Activated naive CD8-positive, alpha-beta T cell treated with anti-CD3 and anti-CD28 coated beads, Interleukin-2, amount 50 U/mL, for 16 hours (primary cell): ENCODE measurements around the gene CREG2.

Experiments
- DNase-seq: peaks from one replicate; pipeline ENCODE4 v3.0.0-alpha.2; 2020; ENCODE audit warnings: low read depth, low spot score

The CREG2 gene

DNA sequence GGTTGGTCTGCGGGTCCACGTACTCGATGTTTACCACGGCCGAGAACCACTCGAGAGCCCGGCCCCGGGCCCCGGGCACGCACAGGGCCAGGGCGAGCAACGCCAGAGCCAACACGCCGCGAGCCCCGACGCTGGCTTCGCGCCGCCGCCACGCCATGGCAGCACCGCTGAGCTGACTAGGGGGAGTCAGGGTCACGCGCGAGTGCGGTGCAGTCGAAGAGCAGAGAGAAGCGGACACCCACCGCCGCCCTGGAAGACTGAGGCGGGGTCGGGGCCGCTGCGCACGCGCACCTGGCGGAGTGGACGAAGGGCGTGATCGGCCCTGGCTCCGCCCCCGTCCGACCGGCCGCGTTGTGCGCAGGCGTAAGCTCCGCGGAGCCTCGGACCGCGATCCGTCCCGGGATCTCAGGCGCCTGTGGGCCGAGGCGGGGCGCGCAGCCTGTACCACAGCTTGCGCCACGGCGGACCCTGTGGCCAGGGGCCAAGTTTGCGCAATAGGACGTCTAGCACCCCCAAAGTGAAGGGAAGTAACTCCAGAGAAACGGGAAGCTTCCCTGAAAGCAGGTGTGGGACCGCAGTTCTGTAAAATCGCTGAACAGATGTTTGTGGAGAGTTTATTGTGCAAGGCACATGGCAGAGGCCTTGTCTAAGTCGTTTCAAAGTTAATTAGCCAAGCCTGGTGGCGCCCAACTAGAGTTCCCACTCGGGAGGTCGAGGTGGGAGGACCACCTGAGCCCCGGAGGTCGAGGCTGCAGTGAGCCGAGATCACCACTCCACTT is 78.7 kb downstream of the CREG2 start, which contains the start of gene RNF149:
Gene RNF149, minus strand, starts transcription at position 270 of the 779 bp plus-strand sequence. Its CDS starts 113 bp downstream, at position 157.
- peak; percentile 71 for DNase-seq

GRCh38 chr2:101307950-101308431 is 79.3 kb downstream of the CREG2 start:
- no peak for DNase-seq

GRCh38 chr2:101307503-101307902 is 79.8 kb downstream of the CREG2 start:
- DNase-seq = no peak

GRCh38 chr2:101306410-101306809 is 80.9 kb downstream of the CREG2 start:
- no peak for DNase-seq

- DNase-seq = no peak
Observed at GRCh38 chr2:101305492-101306078, 81.7 kb downstream of the CREG2 start.

- no peak for DNase-seq
Observed at GRCh38 chr2:101305035-101305434, 82.3 kb downstream of the CREG2 start.

DNA sequence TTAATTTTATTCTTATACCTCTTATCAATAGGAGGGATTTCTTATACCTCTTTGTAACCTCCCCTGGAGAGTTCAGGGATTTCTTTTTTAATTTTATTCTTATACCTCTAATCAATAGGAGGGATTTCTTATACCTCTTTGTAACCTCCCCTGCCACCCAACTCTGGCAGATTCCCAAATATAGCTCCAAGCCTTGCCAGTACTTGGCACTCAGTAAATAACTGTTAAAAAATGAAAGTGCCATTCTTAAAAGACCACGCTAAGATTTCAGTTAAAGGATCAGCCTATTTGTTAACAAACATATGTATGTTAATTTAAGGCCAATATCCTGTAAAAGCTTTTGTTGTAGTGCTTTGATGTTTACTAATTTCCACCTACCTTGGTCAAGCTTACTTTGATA is 83.6 kb downstream of the CREG2 start:
- DNase-seq = no peak

DNA sequence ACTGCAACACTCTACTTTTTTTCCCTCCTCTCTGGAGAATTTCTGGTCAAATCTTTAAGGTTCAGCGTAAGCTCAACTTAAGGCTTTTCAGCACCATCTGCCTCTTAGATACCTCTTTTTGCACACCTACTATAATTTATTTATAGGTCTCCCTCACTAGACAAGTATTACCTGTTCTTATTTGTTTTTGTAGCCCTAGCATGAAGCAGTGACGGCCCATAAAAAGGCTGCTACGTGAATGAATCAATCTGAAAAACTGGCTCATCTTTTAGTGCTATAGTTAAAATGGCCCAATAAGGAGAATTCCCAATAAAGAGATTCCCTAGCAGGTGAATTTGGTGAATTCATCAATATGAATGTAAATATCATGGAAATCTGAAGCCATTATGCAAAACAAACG is 85.3 kb downstream of the CREG2 start:
- no peak for DNase-seq

- DNase-seq = no peak
Observed at GRCh38 chr2:101300836-101301235, 86.5 kb downstream of the CREG2 start.

DNA sequence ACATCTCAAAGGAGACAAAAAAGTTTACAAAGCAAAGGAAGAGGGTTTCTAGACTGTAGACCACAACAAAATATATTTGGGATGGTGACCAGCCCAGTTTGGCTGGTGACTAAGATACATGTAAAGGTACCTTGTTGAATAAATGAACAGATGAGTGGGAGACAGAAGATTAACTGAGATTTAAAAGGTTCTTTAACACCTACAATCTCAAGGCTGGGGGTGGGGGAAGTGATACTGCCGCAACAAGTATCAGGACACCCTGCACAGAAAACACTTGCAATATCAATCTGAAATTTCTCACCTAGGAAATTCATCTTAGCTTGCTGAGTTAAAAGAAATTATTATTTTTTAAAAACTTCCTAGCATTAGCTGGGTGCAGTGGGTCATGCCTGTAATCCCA is 87.1 kb downstream of the CREG2 start:
- no peak for DNase-seq

GRCh38 chr2:101299604-101300003 is 87.7 kb downstream of the CREG2 start:
- DNase-seq = no peak

GRCh38 chr2:101297383-101297782 is 89.9 kb downstream of the CREG2 start:
- no peak for DNase-seq

- DNase-seq = no peak
Observed at GRCh38 chr2:101296371-101296770, 90.9 kb downstream of the CREG2 start.

DNA sequence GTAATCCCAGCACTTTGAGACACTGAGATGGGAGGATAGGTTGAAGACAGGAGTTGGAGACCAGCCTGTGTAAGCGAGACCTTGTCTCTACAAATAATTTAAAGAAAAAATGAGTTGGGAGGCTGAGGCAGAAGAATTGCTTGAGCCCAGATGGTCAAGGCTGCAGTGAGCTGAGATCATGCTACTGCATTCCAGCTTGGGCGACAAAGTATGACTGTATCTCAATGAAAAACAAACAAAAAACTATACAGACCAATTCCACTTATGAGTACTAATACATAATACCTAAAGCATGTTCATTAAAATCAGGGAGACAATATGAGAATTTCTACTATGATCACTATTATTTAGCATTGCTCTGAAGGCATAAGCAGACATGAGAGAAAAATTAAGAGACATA is 91.4 kb downstream of the CREG2 start:
- no peak for DNase-seq
